Mesenchymal stem cell (in vitro differentiated cells and primary cell): ENCODE measurements around the gene MLEC.

Experiments used
- DNase-seq: peaks from one replicate; pipeline ENCODE4 v3.0.0-alpha.2; 2013
- H2AFZ ChIP-seq: one replicate; pipeline ENCODE4 v1.6.1; 2013; ENCODE audit warnings: low read depth, mild to moderate bottlenecking, control low read depth, inconsistent platforms, low read length, moderate library complexity
- H2AK5ac ChIP-seq: 2 replicates; pipeline ENCODE4 v1.6.1; 2013; ENCODE audit warnings: low read length, moderate library complexity, mild to moderate bottlenecking, inconsistent platforms; ENCODE audit not compliant: severe bottlenecking
- H2BK120ac ChIP-seq: one replicate; pipeline ENCODE4 v1.6.1; 2013; ENCODE audit warnings: low read depth, mild to moderate bottlenecking, inconsistent platforms, low read length, moderate library complexity
- H2BK12ac ChIP-seq, 2 experiments: one replicate each; pipeline ENCODE4 v1.6.1; 2013; ENCODE audit warnings: inconsistent platforms in 2 of 2, low read length in 2 of 2, mild to moderate bottlenecking in 2 of 2, moderate library complexity in 2 of 2, control low read depth in 1 of 2
- H2BK15ac ChIP-seq: one replicate; pipeline ENCODE4 v1.6.1; 2013; ENCODE audit warnings: mild to moderate bottlenecking, low read depth, inconsistent platforms; ENCODE audit not compliant: poor library complexity, severe bottlenecking
- H2BK5ac ChIP-seq: 2 replicates; pipeline ENCODE4 v1.6.1; 2013; ENCODE audit warnings: low read depth, mild to moderate bottlenecking, low read length, control low read depth, inconsistent platforms; ENCODE audit not compliant: poor library complexity, severe bottlenecking
- H3K14ac ChIP-seq, 2 experiments: one replicate each; pipeline ENCODE4 v1.6.1; 2013; ENCODE audit warnings: inconsistent platforms in 2 of 2, low read length in 2 of 2, control low read depth in 1 of 2, mild to moderate bottlenecking in 1 of 2, moderate library complexity in 1 of 2
- H3K18ac ChIP-seq, 2 experiments: one replicate each; pipeline ENCODE4 v1.6.1; 2013; ENCODE audit warnings: inconsistent platforms in 2 of 2, low read length in 2 of 2, control low read depth in 1 of 2, low read depth in 1 of 2, mild to moderate bottlenecking in 1 of 2
- H3K23ac ChIP-seq, 2 experiments: one replicate each; pipeline ENCODE4 v1.6.1; 2013; ENCODE audit warnings: inconsistent platforms in 2 of 2, low read length in 2 of 2, mild to moderate bottlenecking in 2 of 2, moderate library complexity in 2 of 2, control low read depth in 1 of 2
- H3K27ac ChIP-seq: 2 replicates; pipeline ENCODE4 v1.5.1; 2013; ENCODE audit warnings: mild to moderate bottlenecking, moderate library complexity, low read length, control low read depth, inconsistent platforms; ENCODE audit not compliant: poor library complexity, severe bottlenecking
- H3K27me3 ChIP-seq, 2 experiments: 2 replicates each; pipeline versions ENCODE4 v1.6.1 to v1.7.0; 2013; ENCODE audit warnings: low read length in 2 of 2, mild to moderate bottlenecking in 2 of 2, moderate library complexity in 2 of 2, control low read depth in 1 of 2, inconsistent platforms in 1 of 2; ENCODE audit not compliant: control insufficient read depth in 1 of 2, insufficient read depth in 1 of 2
- H3K36me3 ChIP-seq, 2 experiments: 2 replicates each; pipeline versions ENCODE4 v1.6.1 to v1.7.0; 2013; ENCODE audit warnings: low read length in 2 of 2, control low read depth in 1 of 2, inconsistent platforms in 1 of 2, low read depth in 1 of 2, mild to moderate bottlenecking in 1 of 2; ENCODE audit not compliant: insufficient read depth in 2 of 2, control insufficient read depth in 1 of 2
- H3K4ac ChIP-seq, 2 experiments: one replicate each; pipeline ENCODE4 v1.6.1; 2013; ENCODE audit warnings: inconsistent platforms in 2 of 2, low read length in 2 of 2, mild to moderate bottlenecking in 2 of 2, moderate library complexity in 2 of 2, control low read depth in 1 of 2, low read depth in 1 of 2
- H3K4me1 ChIP-seq: 2 replicates; pipeline ENCODE4 v1.6.1; 2013; ENCODE audit warnings: low read depth, low read length, control low read depth; ENCODE audit not compliant: control insufficient read depth, insufficient read depth
- H3K4me2 ChIP-seq: 2 replicates; pipeline ENCODE4 v1.6.1; 2013; ENCODE audit warnings: low read length, mild to moderate bottlenecking, inconsistent platforms; ENCODE audit not compliant: poor library complexity, severe bottlenecking
- H3K4me3 ChIP-seq, 2 experiments: 2 replicates each; pipeline versions ENCODE4 v1.5.1 to v1.7.0; 2013; ENCODE audit warnings: low read length in 2 of 2, mild to moderate bottlenecking in 2 of 2, control low read depth in 1 of 2, low read depth in 1 of 2; ENCODE audit not compliant: insufficient read depth in 1 of 2
- H3K79me1 ChIP-seq: replicated peaks from 2 replicates; pipeline ENCODE4 v1.6.1; 2013; ENCODE audit warnings: mild to moderate bottlenecking, control low read depth, low read length, inconsistent platforms; ENCODE audit not compliant: poor library complexity, severe bottlenecking
- H3K9ac ChIP-seq: 2 replicates; pipeline ENCODE4 v1.7.0; 2013; ENCODE audit warnings: mild to moderate bottlenecking, low read length, moderate library complexity
- H3K9me3 ChIP-seq: 2 replicates; pipeline ENCODE4 v1.7.0; 2013; ENCODE audit warnings: mild to moderate bottlenecking, low read length; ENCODE audit not compliant: control insufficient read depth
- H4K8ac ChIP-seq: one replicate; pipeline ENCODE4 v1.6.1; 2013; ENCODE audit warnings: inconsistent platforms, mild to moderate bottlenecking, low read length, moderate library complexity
- H4K91ac ChIP-seq: one replicate; pipeline ENCODE4 v1.6.1; 2013; ENCODE audit warnings: mild to moderate bottlenecking, low read length, inconsistent platforms
- WGBS: methylation state at CpG from one replicate; pipeline ENCODE4 v1.1.7; 2013; ENCODE audit warnings: mixed read lengths; 5-methylcytosine and 5-hydroxymethylcytosine counted together

The MLEC gene

GRCh38 chr12:120710805-120711296 is 23.9 kb downstream of the MLEC start:
- H2BK15ac ChIP-seq = no peak overlapping the region
- H3K36me3 ChIP-seq = peaks cover 16 to 32% of the 10 kb centered on the region in 2 experiments
- H2AK5ac ChIP-seq = no peak overlapping the region
- H3K4ac ChIP-seq = peak overlapping the region; percentile 83
- peaks cover 15% of the 10 kb centered on the region for H3K79me1 ChIP-seq
- peak overlapping the region; percentile 76 for H2AFZ ChIP-seq
- peak overlapping the region; percentile 92 for H2BK120ac ChIP-seq
- H3K23ac ChIP-seq = peak overlapping the region in 1 of 2 experiments; percentile 47
- H3K27me3 ChIP-seq = no peaks in the 10 kb centered on the region
- H3K18ac ChIP-seq = peak overlapping the region; percentile 67 to 68
- H2BK12ac ChIP-seq = no peak overlapping the region
- H3K4me2 ChIP-seq = peak overlapping the region; percentile 89
- H3K27ac ChIP-seq = peak overlapping the region; percentile 47
- H2BK5ac ChIP-seq = no peak overlapping the region
- H3K4me1 ChIP-seq = peaks cover 11% of the 10 kb centered on the region
- peak overlapping the region; percentile 5 for H4K91ac ChIP-seq
- peak overlapping the region; percentile 91 for H3K9ac ChIP-seq
- no peak overlapping the region for H3K14ac ChIP-seq
- peak overlapping the region; percentile 86 to 91 for H3K4me3 ChIP-seq
- WGBS = under 1% methylated on average over 31 of the region's 31 CpGs
- peak; percentile 18 for DNase-seq
- peak overlapping the region; percentile 78 for H4K8ac ChIP-seq
- no peaks in the 10 kb centered on the region for H3K9me3 ChIP-seq

- Histone ChIP-seq H2BK15ac (no peak overlapping the region), H3K27me3 (no peaks in the 10 kb centered on the region), H3K79me1 (peaks cover 20% of the 10 kb centered on the region), H3K4me1 (peaks cover 11% of the 10 kb centered on the region), H3K4ac (no peak overlapping the region), H3K18ac (no peak overlapping the region), H2AFZ (no peak overlapping the region), H3K9ac (peak overlapping the region; percentile 91), H4K91ac (peak overlapping the region; percentile 19), H4K8ac (peak overlapping the region; percentile 10), H3K23ac (no peak overlapping the region), H2BK5ac (no peak overlapping the region), H2BK120ac (no peak overlapping the region), H3K4me3 (peak overlapping the region in 1 of 2 experiments; percentile 86), H3K27ac (no peak overlapping the region), H3K36me3 (peaks cover 17 to 37% of the 10 kb centered on the region in 2 experiments), H3K14ac (no peak overlapping the region), H3K4me2 (peak overlapping the region; percentile 89), H2AK5ac (no peak overlapping the region), H2BK12ac (no peak overlapping the region), H3K9me3 (no peaks in the 10 kb centered on the region)
- 63% methylated on average over 6 of the region's 6 CpGs for WGBS
- DNase-seq = no peak
Observed at GRCh38 chr12:120711411-120711810, 24.5 kb downstream of the MLEC start.

GRCh38 chr12:120712610-120713009 is 25.7 kb downstream of the MLEC start:
- Histone ChIP-seq H3K14ac (no peak overlapping the region), H3K4me3 (no peak overlapping the region), H4K8ac (no peak overlapping the region), H4K91ac (no peak overlapping the region), H2BK12ac (no peak overlapping the region), H3K9me3 (no peaks in the 10 kb centered on the region), H3K36me3 (peaks cover 28 to 47% of the 10 kb centered on the region in 2 experiments), H2BK5ac (no peak overlapping the region), H3K4me2 (no peak overlapping the region), H2BK15ac (no peak overlapping the region), H2BK120ac (no peak overlapping the region), H3K18ac (no peak overlapping the region), H3K79me1 (peaks cover 25% of the 10 kb centered on the region), H2AK5ac (no peak overlapping the region), H3K4me1 (peaks cover 11% of the 10 kb centered on the region), H3K27me3 (no peaks in the 10 kb centered on the region), H3K23ac (no peak overlapping the region), H3K9ac (no peak overlapping the region), H2AFZ (no peak overlapping the region), H3K4ac (no peak overlapping the region), H3K27ac (no peak overlapping the region)
- 100% methylated on average over 3 of the region's 6 CpGs for WGBS
- no peak for DNase-seq

DNA sequence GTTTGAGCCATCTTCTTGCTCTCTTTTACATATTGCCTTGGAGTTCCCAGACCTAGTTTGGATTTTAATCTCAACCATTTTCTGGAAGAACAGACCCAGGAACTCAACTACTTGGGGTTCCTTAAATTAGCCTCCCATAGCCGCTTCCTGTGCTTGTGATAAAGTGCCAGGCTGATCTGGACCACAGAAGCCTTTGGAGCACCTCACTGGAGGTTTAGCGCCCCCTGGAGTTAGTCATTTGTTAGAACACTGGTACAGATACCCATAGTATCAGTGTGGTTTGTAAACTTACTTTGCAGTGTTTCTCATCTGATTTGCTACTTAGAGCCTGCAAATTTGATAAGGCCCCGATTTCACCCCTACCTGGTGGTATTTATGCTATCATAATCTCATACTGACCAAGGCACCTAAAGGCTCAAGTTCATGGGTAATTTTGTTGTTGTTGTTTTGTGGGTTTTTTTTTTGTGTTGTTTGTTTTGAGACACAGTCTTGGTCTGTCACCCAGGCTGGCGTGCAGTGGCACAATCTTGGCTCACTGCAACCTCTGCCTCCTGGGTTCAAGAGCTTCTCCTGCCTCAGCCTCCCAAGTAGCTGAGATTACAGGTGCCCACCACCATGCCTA is 27.0 kb downstream of the MLEC start:
- H2AK5ac ChIP-seq = no peak overlapping the region
- H3K9me3 ChIP-seq = no peaks in the 10 kb centered on the region
- peaks cover 34 to 58% of the 10 kb centered on the region in 2 experiments for H3K36me3 ChIP-seq
- H3K14ac ChIP-seq = no peak overlapping the region
- no peak overlapping the region for H4K91ac ChIP-seq
- H3K27me3 ChIP-seq = no peaks in the 10 kb centered on the region
- 35% methylated on average over 3 of the region's 4 CpGs for WGBS
- no peak overlapping the region for H3K4me2 ChIP-seq
- no peak overlapping the region for H3K9ac ChIP-seq
- no peak overlapping the region for H3K18ac ChIP-seq
- no peak overlapping the region for H3K4ac ChIP-seq
- no peak overlapping the region for H3K27ac ChIP-seq
- H2BK12ac ChIP-seq = no peak overlapping the region
- H3K23ac ChIP-seq = no peak overlapping the region
- no peak overlapping the region for H3K4me3 ChIP-seq
- H4K8ac ChIP-seq = no peak overlapping the region
- H3K79me1 ChIP-seq = peaks cover 25% of the 10 kb centered on the region
- no peak overlapping the region for H2BK15ac ChIP-seq
- no peak overlapping the region for H2AFZ ChIP-seq
- peaks cover 11% of the 10 kb centered on the region for H3K4me1 ChIP-seq
- H2BK5ac ChIP-seq = no peak overlapping the region
- no peak overlapping the region for H2BK120ac ChIP-seq
- peak; percentile 81 for DNase-seq
